ENCODE data around the gene SETD3.

Gene SETD3

DNA sequence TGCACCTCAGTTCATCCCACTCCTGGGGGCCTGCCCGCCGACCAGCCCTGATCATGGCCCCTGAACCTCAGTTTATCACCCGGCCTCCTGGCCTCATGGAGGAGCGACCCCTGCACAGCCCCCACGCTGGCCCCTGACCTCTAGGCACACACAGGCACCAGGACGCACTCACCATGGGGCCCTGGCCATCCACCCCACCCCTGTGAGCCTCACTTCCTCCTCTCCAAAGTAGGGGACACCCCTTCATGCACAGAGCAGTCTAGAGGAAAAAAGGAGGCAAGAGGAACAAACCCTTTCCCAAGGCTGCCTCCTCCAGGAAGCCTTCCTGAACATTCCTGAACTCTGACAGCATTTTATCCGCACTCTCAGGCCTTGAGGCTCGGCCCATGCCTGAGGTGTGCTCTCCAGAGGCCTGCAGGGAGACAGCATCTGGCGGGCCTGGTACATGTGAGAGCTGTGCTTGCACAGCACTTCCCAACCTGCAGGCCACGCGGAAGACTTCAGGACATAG is 40.0 kb upstream of the SETD3 start:
- no peak for DNase-seq (ENCODE audit: low read depth)
- TF ChIP-seq, protein P1, sequence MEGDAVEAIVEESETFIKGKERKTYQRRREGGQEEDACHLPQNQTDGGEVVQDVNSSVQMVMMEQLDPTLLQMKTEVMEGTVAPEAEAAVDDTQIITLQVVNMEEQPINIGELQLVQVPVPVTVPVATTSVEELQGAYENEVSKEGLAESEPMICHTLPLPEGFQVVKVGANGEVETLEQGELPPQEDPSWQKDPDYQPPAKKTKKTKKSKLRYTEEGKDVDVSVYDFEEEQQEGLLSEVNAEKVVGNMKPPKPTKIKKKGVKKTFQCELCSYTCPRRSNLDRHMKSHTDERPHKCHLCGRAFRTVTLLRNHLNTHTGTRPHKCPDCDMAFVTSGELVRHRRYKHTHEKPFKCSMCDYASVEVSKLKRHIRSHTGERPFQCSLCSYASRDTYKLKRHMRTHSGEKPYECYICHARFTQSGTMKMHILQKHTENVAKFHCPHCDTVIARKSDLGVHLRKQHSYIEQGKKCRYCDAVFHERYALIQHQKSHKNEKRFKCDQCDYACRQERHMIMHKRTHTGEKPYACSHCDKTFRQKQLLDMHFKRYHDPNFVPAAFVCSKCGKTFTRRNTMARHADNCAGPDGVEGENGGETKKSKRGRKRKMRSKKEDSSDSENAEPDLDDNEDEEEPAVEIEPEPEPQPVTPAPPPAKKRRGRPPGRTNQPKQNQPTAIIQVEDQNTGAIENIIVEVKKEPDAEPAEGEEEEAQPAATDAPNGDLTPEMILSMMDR (IDR thresholded peaks at IDR 0.05; ENCODE audit: insufficient read depth, low read depth, low read length, missing control alignments): no peak
- H3K4me3 ChIP-seq (ENCODE audit: low read length): no peak overlapping the region

DNA sequence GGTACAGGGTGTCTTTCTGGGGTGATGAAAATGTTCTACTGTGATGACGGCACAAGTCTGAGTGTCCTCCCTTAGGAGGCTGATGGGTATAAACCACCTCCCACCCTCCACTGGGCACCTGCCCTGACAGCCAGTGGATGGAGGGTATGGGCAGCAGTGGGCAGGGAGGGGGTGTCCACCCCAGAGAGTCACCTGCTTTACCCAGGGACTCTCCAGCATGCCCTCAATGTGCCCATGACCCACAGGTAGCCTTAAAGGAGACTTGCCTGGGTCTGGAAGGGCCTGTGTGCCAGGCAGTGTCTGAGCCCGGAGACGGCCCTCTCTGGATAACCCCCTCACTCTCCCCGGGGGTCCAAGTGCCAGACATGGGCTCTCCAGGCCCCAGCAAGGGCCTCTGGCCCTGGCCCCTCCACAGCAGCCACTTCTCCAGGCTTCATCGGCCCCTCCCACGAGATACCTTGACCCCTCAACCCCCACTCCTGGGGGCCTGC is 39.3 kb upstream of the SETD3 start:
- no peak overlapping the region for H3K4me3 ChIP-seq (ENCODE audit: low read length)
- TF ChIP-seq, protein P1 (IDR thresholded peaks at IDR 0.05; ENCODE audit: insufficient read depth, low read depth, low read length, missing control alignments): no peak
- DNase-seq (ENCODE audit: low read depth): no peak

DNA sequence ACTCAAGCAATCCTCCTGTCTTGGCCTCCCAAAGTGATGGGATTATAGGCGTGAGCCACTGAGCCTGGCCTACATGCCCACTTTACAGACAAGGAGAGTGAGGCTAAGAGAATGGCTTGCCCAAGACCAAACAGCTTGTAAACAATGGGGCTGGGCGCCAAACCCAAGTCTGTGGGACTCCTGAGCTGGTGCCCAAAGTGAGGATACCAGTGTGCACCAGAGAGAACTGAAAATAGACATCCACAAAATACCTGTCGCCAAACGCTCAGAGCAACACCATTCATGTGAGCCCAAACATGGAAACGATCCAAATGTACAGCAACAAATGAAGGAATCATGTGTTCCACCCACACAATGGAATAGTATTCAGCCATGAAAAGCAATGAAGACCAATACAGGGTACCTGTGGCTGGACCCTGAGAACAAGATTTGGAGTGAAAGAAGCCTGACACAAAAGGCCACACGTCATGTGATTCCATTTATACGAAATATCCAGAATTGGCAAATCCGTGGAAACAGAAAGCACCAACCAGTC is 38.8 kb upstream of the SETD3 start:
- TF ChIP-seq, protein P1 (IDR thresholded peaks at IDR 0.05; ENCODE audit: insufficient read depth, low read depth, low read length, missing control alignments): no peak
- DNase-seq (ENCODE audit: low read depth): no peak
- H3K4me3 ChIP-seq (ENCODE audit: low read length): no peak overlapping the region

DNA sequence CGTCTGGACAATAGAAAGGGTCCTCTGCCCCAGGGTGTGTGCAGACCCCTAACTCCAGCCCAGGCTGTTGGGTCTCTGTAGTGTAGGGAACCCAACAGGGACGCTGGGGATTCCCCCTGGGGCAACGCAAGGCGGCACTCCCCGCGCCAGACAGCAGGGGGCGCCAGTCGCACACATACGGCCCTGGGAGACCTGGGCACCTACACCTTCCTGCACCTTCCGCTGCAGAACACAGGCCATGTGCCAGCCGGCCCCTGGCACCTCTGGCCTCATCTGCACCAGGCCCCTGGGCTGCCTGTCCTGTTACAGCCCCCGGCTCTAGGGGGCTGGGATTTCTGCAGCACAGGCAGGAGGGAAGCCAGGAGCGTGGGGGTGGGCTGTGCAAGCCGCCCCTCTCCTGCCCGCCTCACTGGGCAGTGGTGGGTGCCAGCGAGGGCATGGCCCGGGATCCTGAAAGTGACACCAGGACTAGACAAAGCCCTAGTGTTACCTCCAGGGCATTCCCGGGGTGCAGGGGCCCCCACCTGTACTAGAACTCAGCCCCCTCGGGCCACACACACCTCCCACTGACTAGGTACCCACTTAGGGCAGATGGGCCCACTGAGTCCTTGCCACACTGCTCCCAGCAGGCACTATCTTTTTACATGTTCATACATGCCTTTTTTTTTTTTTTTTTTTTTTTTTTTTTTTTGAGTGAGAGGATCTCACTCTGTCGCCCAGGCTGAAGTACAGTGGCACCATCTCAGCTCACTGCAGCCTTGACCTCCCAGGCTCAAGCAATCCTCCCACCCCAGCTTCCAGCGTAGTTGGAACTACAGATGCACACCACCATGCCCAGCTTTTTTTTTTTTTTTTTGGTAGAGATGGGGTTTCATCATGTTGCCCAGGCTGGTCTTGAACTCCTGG is 38.0 kb upstream of the SETD3 start:
- TF ChIP-seq, protein P1 (IDR thresholded peaks at IDR 0.05; ENCODE audit: insufficient read depth, low read depth, low read length, missing control alignments): peak; percentile 86
- peak; percentile 74 for DNase-seq (ENCODE audit: low read depth)
- H3K4me3 ChIP-seq (ENCODE audit: low read length): no peak overlapping the region

DNA sequence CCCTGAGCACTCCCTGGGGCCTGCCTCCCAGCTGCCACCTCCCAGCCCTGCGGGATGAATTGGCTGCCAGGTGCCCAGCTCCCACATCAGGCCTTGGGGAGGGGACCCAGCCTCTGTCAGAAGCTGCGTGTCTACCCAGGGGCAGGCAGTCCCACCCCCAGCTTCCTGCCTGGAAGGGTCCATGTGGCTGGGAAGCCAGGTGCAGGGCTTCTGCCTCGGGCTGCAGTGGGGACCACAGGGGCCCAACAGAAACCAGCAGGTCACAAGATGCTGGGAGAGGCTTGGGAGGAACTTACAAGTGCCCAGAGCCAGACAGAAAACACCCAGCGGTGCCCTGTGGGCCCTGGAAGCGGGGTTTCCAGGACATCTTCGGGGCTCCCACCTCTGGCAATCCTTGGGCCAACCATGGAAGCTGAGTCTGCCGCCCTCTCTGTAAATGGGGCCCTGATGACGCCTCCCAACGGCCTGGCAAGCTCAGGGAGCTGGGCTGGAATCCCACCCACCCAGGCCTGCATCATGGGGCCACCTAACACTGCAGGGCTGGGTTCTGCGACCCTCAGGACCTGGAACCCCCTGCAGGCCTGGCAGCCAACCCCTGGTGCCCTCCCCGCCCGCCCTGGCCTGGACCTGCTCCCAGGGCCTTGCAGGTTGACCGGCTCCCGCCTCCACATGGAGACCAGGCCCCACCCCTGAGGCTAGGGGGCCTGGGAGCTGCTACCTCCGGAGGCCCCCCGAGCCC is 37.2 kb upstream of the SETD3 start:
- no peak overlapping the region for H3K4me3 ChIP-seq (ENCODE audit: low read length)
- no peak for DNase-seq (ENCODE audit: low read depth)
- TF ChIP-seq, protein P1 (IDR thresholded peaks at IDR 0.05; ENCODE audit: insufficient read depth, low read depth, low read length, missing control alignments): no peak

DNA sequence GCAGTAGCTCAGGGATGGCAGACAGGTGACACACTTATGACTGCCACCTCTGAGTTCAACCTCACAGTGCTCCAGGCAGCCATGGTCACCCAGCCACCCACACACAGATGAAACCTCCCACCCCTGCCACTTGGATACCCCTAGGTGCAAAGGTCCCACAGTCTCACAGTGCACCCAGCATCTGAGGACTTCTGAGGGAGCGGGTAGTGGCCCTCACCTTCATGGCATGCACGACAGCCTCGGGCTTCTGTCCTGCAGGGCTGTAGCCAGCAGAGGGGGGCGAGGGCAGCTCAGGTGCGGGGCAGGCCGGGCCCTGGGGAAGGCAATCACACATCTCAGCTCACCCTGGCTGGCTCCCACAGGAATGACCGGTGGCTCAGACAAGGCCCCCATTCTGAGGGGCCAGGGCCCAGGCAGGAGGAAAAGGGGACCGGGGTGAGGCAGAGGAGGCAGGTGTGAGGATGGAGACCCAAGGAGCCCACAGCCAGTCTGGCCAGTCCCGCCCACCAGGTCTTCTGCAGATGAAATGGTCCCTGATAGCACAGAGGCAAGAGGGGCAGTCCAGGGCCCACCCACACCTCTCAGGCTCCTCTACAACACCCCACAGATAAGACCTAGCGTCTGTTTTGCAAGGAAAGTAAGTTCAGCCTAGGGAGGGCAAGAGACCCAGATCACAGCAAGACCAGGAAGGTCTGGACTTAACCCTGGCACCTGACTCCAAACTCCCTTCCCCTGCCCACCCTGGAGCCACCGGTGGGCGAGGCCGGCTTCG is 36.4 kb upstream of the SETD3 start:
- no peak for DNase-seq (ENCODE audit: low read depth)
- TF ChIP-seq, protein P1 (IDR thresholded peaks at IDR 0.05; ENCODE audit: insufficient read depth, low read depth, low read length, missing control alignments): no peak
- H3K4me3 ChIP-seq (ENCODE audit: low read length): no peak overlapping the region

Data from epithelial cell of esophagus (primary cell).